ENCODE measurements around the gene GSN. TPM values are rescaled to one million over a fixed set of nuclear protein-coding genes. Genes with fewer than 3 reads are reported as not detected.

GSN gene
- total and polyA plus RNA-seq, 4 experiments from 2014 or later, result 1.9 to 8.7 (median 6.0) TPM

DNA sequence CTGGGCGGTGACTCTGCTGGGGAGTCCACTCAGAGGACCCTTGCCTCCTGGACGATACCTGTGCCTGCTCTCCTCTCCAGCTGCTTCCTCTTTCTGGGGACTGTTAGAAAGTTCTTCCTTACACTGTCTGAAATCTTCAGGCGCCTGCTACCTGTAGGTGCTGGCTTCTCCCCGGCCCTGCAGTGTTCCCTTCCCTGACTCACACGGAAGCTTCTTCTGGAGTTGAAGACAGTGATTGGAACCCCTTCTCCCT is 562 bp downstream of the GSN start:
- H3K4me1 ChIP-seq (ENCODE audit: insufficient read depth, low read length), result peaks cover 12% of the 10 kb centered on the region
- no peak for DNase-seq
- Mint-ChIP-seq H3K27ac (peak overlapping the region in 2 of 7 donors; percentile 6 to 25), H3K4me3 (peak overlapping the region; percentile 73 to 88 (median 82)), H3K4me1 (peaks cover 3 to 17% (median 9%) of the 10 kb centered on the region in 4 donors), H3K36me3 (no peaks in the 10 kb centered on the region), H3K9me3 (peaks cover 0 to 2% (median 0%) of the 10 kb centered on the region in 8 donors), H3K27me3 (no peaks in the 10 kb centered on the region)
- H3K36me3 ChIP-seq (ENCODE audit: insufficient read depth, low read length), result no peaks in the 10 kb centered on the region
- intact Hi-C loops (cut with micrococcal nuclease), result no loop called here
- peak overlapping the region in 1 of 2 donors; percentile 61 for H3K4me3 ChIP-seq (ENCODE audit: low read length in 2 of 2)
- ChIA-PET CTCF (ENCODE audit: partially characterized antibody) (interaction anchor here (1.2 to 1.9 kb wide), 3 partner anchors 10 to 55 kb away, joined by 3 to 9 read pairs (median 8); no protein-coding TSS in a partner anchor), POLR2A (ENCODE audit: partially characterized antibody) (interaction anchor here (0.6 kb wide), 1 partner anchor 16 kb away, joined by 4 read pairs; no protein-coding TSS in a partner anchor)
- H3K9me3 ChIP-seq (ENCODE audit: control insufficient read depth in 1 of 2, low read length in 2 of 2), result no peaks in the 10 kb centered on the region
- no peaks in the 10 kb centered on the region for H3K27me3 ChIP-seq (ENCODE audit: insufficient read depth, low read length)
- H3K27ac ChIP-seq (ENCODE audit: low read depth, low read length), result no peak overlapping the region

DNA sequence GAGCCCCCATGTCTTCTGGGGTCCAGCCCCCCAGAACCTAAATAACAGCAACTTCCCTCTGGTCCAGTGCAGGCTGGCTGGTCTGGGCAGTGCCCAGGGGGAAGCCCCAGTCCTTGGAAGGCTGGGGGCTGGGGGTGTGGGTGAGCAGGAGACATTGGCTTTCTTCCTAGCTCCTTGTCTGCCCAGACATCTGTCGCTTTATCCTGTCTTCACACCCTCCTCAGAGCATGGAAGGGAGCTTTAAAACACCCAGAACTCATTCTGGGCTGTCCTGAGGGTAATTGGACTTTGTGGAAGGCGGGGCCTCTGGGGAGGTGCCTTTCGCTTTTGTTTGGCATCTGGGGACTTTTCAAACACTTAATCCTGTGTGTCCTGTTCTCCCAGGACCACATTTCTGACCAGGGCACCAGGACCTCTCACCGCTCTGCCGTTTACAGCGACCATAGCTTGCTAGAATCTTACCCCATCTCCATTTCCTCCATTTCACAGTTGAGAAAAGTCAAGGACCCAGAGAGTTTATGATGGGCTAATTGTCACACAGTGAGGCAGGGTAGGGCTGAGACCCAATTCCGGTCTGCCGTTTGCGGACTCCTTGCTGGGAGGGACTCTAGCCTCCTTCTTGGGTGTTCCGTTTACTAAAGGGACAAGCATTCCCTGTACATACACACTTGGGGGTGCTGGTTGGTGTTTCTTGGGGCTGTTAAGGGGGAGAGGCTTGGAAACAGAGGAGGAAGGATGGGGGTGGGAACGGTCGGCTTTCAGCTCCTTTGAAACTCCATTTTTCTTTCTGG is 1.1 kb downstream of the GSN start:
- Mint-ChIP-seq H3K36me3 (no peaks in the 10 kb centered on the region), H3K4me1 (peaks cover 3 to 17% (median 9%) of the 10 kb centered on the region in 4 donors), H3K9me3 (peaks cover 0 to 2% (median 0%) of the 10 kb centered on the region in 8 donors), H3K27ac (peak overlapping the region in 2 of 7 donors; percentile 6 to 51), H3K27me3 (no peaks in the 10 kb centered on the region), H3K4me3 (peak overlapping the region; percentile 73 to 88 (median 82))
- intact Hi-C loops (cut with micrococcal nuclease), result no loop called here
- no peak for DNase-seq
- peaks cover 12% of the 10 kb centered on the region for H3K4me1 ChIP-seq (ENCODE audit: insufficient read depth, low read length)
- H3K27me3 ChIP-seq (ENCODE audit: insufficient read depth, low read length), result no peaks in the 10 kb centered on the region
- H3K9me3 ChIP-seq (ENCODE audit: control insufficient read depth in 1 of 2, low read length in 2 of 2), result no peaks in the 10 kb centered on the region
- no peaks in the 10 kb centered on the region for H3K36me3 ChIP-seq (ENCODE audit: insufficient read depth, low read length)
- H3K27ac ChIP-seq (ENCODE audit: low read depth, low read length), result no peak overlapping the region
- H3K4me3 ChIP-seq (ENCODE audit: low read length in 2 of 2), result no peak overlapping the region
- ChIA-PET CTCF (ENCODE audit: partially characterized antibody) (interaction anchor here (0.7 to 1.9 kb wide), 4 partner anchors 10 to 56 kb away, joined by 3 to 9 read pairs (median 6); no protein-coding TSS in a partner anchor), POLR2A (ENCODE audit: partially characterized antibody) (no interaction called here)

- Mint-ChIP-seq H3K36me3 (no peaks in the 10 kb centered on the region), H3K27me3 (no peaks in the 10 kb centered on the region), H3K4me3 (peak overlapping the region in 5 of 8 donors; percentile 11 to 88 (median 68)), H3K4me1 (peaks cover 3 to 17% (median 9%) of the 10 kb centered on the region in 4 donors), H3K9me3 (peaks cover 0 to 2% (median 0%) of the 10 kb centered on the region in 8 donors), H3K27ac (no peak overlapping the region)
- intact Hi-C loops (cut with micrococcal nuclease), result no loop called here
- no peak overlapping the region for H3K27ac ChIP-seq (ENCODE audit: low read depth, low read length)
- CTCF ChIA-PET (ENCODE audit: partially characterized antibody), result interaction anchor here (0.7 to 1.6 kb wide), 3 partner anchors 9 to 56 kb away, joined by 3 to 8 read pairs (median 3); no protein-coding TSS in a partner anchor
- no peaks in the 10 kb centered on the region for H3K9me3 ChIP-seq (ENCODE audit: control insufficient read depth in 1 of 2, low read length in 2 of 2)
- no peak for DNase-seq
- POLR2A ChIA-PET (ENCODE audit: partially characterized antibody), result no interaction called here
- no peaks in the 10 kb centered on the region for H3K27me3 ChIP-seq (ENCODE audit: insufficient read depth, low read length)
- no peaks in the 10 kb centered on the region for H3K36me3 ChIP-seq (ENCODE audit: insufficient read depth, low read length)
- no peak overlapping the region for H3K4me3 ChIP-seq (ENCODE audit: low read length in 2 of 2)
- H3K4me1 ChIP-seq (ENCODE audit: insufficient read depth, low read length), result peaks cover 12% of the 10 kb centered on the region
These were observed 1.8 kb downstream of the GSN start for GRCh38 chr9:121269642-121270254.

- peaks cover 3 to 13% (median 9%) of the 10 kb centered on the region in 4 donors for H3K4me1 Mint-ChIP-seq
- no peak overlapping the region for H3K4me3 Mint-ChIP-seq
- no peaks in the 10 kb centered on the region for H3K9me3 Mint-ChIP-seq
- no peak overlapping the region for H3K27ac Mint-ChIP-seq
- POLR2A ChIA-PET (ENCODE audit: partially characterized antibody), result interaction anchor here (0.6 kb wide), 1 partner anchor 71 kb away, joined by 5 read pairs; no protein-coding TSS in a partner anchor
- intact Hi-C loops (cut with micrococcal nuclease), result no loop called here
- H3K36me3 Mint-ChIP-seq, result no peaks in the 10 kb centered on the region
- no peak for DNase-seq
- no peaks in the 10 kb centered on the region for H3K27me3 ChIP-seq (ENCODE audit: insufficient read depth, low read length)
- H3K27me3 Mint-ChIP-seq, result no peaks in the 10 kb centered on the region
- H3K36me3 ChIP-seq (ENCODE audit: insufficient read depth, low read length), result no peaks in the 10 kb centered on the region
- no peaks in the 10 kb centered on the region for H3K9me3 ChIP-seq (ENCODE audit: control insufficient read depth in 1 of 2, low read length in 2 of 2)
- H3K4me3 ChIP-seq (ENCODE audit: low read length in 2 of 2), result no peak overlapping the region
- no peak overlapping the region for H3K27ac ChIP-seq (ENCODE audit: low read depth, low read length)
- CTCF ChIA-PET (ENCODE audit: partially characterized antibody), result interaction anchor here (0.9 kb wide), 1 partner anchor 27 kb away, joined by 4 read pairs; no protein-coding TSS in a partner anchor
- peaks cover 12% of the 10 kb centered on the region for H3K4me1 ChIP-seq (ENCODE audit: insufficient read depth, low read length)
These were observed 3.7 kb downstream of the GSN start for GRCh38 chr9:121271368-121272341.

- H3K36me3 Mint-ChIP-seq, result no peaks in the 10 kb centered on the region
- H3K27me3 ChIP-seq (ENCODE audit: insufficient read depth, low read length), result no peaks in the 10 kb centered on the region
- no peak overlapping the region for H3K27ac Mint-ChIP-seq
- intact Hi-C loops (cut with micrococcal nuclease), result no loop called here
- DNase-seq, result no peak
- no peaks in the 10 kb centered on the region for H3K27me3 Mint-ChIP-seq
- POLR2A ChIA-PET (ENCODE audit: partially characterized antibody), result interaction anchor here (0.6 kb wide), 1 partner anchor 70 kb away, joined by 5 read pairs; no protein-coding TSS in a partner anchor
- H3K4me1 Mint-ChIP-seq, result peaks cover 3 to 12% (median 9%) of the 10 kb centered on the region in 4 donors
- CTCF ChIA-PET (ENCODE audit: partially characterized antibody), result no interaction called here
- H3K4me1 ChIP-seq (ENCODE audit: insufficient read depth, low read length), result peaks cover 10% of the 10 kb centered on the region
- no peaks in the 10 kb centered on the region for H3K9me3 ChIP-seq (ENCODE audit: control insufficient read depth in 1 of 2, low read length in 2 of 2)
- H3K36me3 ChIP-seq (ENCODE audit: insufficient read depth, low read length), result no peaks in the 10 kb centered on the region
- no peak overlapping the region for H3K27ac ChIP-seq (ENCODE audit: low read depth, low read length)
- H3K9me3 Mint-ChIP-seq, result no peaks in the 10 kb centered on the region
- H3K4me3 ChIP-seq (ENCODE audit: low read length in 2 of 2), result no peak overlapping the region
- H3K4me3 Mint-ChIP-seq, result no peak overlapping the region
These were observed 4.5 kb downstream of the GSN start for GRCh38 chr9:121272401-121272948.

GRCh38 chr9:121273064-121273775 is 5.3 kb downstream of the GSN start:
- ChIA-PET POLR2A (ENCODE audit: partially characterized antibody) (no interaction called here), CTCF (ENCODE audit: partially characterized antibody) (no interaction called here)
- no peaks in the 10 kb centered on the region for H3K36me3 Mint-ChIP-seq
- no peak for DNase-seq
- Histone ChIP-seq H3K4me1 (ENCODE audit: insufficient read depth, low read length) (peaks cover 6% of the 10 kb centered on the region), H3K27ac (ENCODE audit: low read depth, low read length) (no peak overlapping the region), H3K4me3 (ENCODE audit: low read length in 2 of 2) (no peak overlapping the region), H3K9me3 (ENCODE audit: control insufficient read depth in 1 of 2, low read length in 2 of 2) (no peaks in the 10 kb centered on the region), H3K36me3 (ENCODE audit: insufficient read depth, low read length) (no peaks in the 10 kb centered on the region), H3K27me3 (ENCODE audit: insufficient read depth, low read length) (no peaks in the 10 kb centered on the region)
- no peaks in the 10 kb centered on the region for H3K9me3 Mint-ChIP-seq
- no peaks in the 10 kb centered on the region for H3K27me3 Mint-ChIP-seq
- H3K4me3 Mint-ChIP-seq, result no peak overlapping the region
- H3K27ac Mint-ChIP-seq, result peak overlapping the region in 1 of 7 donors; percentile 68
- H3K4me1 Mint-ChIP-seq, result peaks cover 3 to 11% (median 5%) of the 10 kb centered on the region in 4 donors
- intact Hi-C loops (cut with micrococcal nuclease), result no loop called here
